ENCODE data around the gene NCAPD2.

- TF ChIP-seq EZH2 (IDR thresholded peaks at IDR 0.05; ENCODE audit: borderline replicate concordance, low read depth, low read length, severe bottlenecking), result no peak
- TF ChIP-seq CTCF (IDR thresholded peaks at IDR 0.05; ENCODE audit: extremely low read depth in 1 of 2, insufficient read depth in 1 of 2, low read depth in 1 of 2, low read length in 2 of 2), result no peak
- TF ChIP-seq POLR2A (IDR thresholded peaks at IDR 0.05; ENCODE audit: low read depth, low read length), result no peak
- TF ChIP-seq MYC (IDR thresholded peaks at IDR 0.05; ENCODE audit: low read depth, low read length), result no peak
Observed at GRCh38 chr12:6552140-6552551, 58.2 kb downstream of the NCAPD2 start.

Data from endothelial cell of umbilical vein (primary cell).